ENCODE measurements around the gene PHPT1. TPM values are rescaled to one million over a fixed set of nuclear protein-coding genes. Genes with fewer than 3 reads are reported as not detected.
A peak's percentile ranks its signal among the peaks of the same experiment; 100 is the strongest.

Gene PHPT1
- total and polyA plus RNA-seq, 11 donors = 225 to 717 (median 266) TPM

GRCh38 chr9:136806067-136806466 is 43.1 kb upstream of the PHPT1 start:
- peaks cover 13 to 47% (median 35%) of the 10 kb centered on the region in 12 donors for H3K4me1 ChIP-seq
- H3K9me3 ChIP-seq = no peaks in the 10 kb centered on the region
- TF ChIP-seq POLR2A (IDR thresholded peaks at IDR 0.05) (no peak), CTCF (IDR thresholded peaks at IDR 0.05) (no peak)
- H3K27me3 ChIP-seq = peaks cover 0 to 15% (median 8%) of the 10 kb centered on the region in 9 donors
- 85 to 96% (median 94%) methylated on average over 3 to 10 of the region's 10 CpGs for WGBS, 4 donors
- peaks cover 0 to 16% (median 7%) of the 10 kb centered on the region in 9 donors for H3K36me3 ChIP-seq
- H3K4me3 ChIP-seq = peak overlapping the region in 1 of 12 donors; percentile 96
- DNase-seq (peak in 1 of 5 donors; percentile 26), ATAC-seq (no peak)
- no peak overlapping the region for H3K27ac ChIP-seq
- intact Hi-C loops (cut with DNase I) = no loop called here

- no peaks in the 10 kb centered on the region for H3K9me3 ChIP-seq
- 71 to 81% (median 79%) methylated on average over 25 of the region's 25 CpGs for WGBS, 4 donors
- H3K4me3 ChIP-seq = peak overlapping the region; percentile 39 to 100 (median 94)
- intact Hi-C loops (cut with DNase I) = no loop called here
- peak in 1 of 4 donors; percentile 4 for ATAC-seq
- peak overlapping the region in 9 of 12 donors; percentile 89 to 96 (median 93) for H3K27ac ChIP-seq
- peaks cover 0 to 20% (median 9%) of the 10 kb centered on the region in 9 donors for H3K36me3 ChIP-seq
- peaks cover 0 to 9% (median 6%) of the 10 kb centered on the region in 9 donors for H3K27me3 ChIP-seq
- H3K4me1 ChIP-seq = peaks cover 13 to 45% (median 33%) of the 10 kb centered on the region in 12 donors
- TF ChIP-seq POLR2A (IDR thresholded peaks at IDR 0.05) (no peak), CTCF (IDR thresholded peaks at IDR 0.05) (no peak)
- peak in 1 of 5 donors; percentile 26 for DNase-seq
These were observed 42.5 kb upstream of the PHPT1 start for GRCh38 chr9:136806631-136807201.

- intact Hi-C loops (cut with DNase I) = no loop called here
- WGBS, 4 donors = 1% methylated on average over 38 to 96 of the region's 96 CpGs
- DNase-seq = peak; percentile 81 to 92 (median 83)
- Histone ChIP-seq H3K27me3 (peaks cover 0 to 1% (median 0%) of the 10 kb centered on the region in 9 donors), H3K4me1 (peaks cover 13 to 45% (median 33%) of the 10 kb centered on the region in 12 donors), H3K27ac (peak within 1 kb of the TSS; percentile 64 to 96 (median 92)), H3K36me3 (peaks cover 0 to 24% (median 10%) of the 10 kb centered on the region in 9 donors), H3K9me3 (no peaks in the 10 kb centered on the region), H3K4me3 (peak within 1 kb of the TSS; percentile 80 to 100 (median 94))
- TF ChIP-seq CTCF (IDR thresholded peaks at IDR 0.05) (no peak), POLR2A (IDR thresholded peaks at IDR 0.05) (peak in 1 of 2 donors; percentile 73)
- peak; percentile 62 to 94 (median 88) for ATAC-seq
These were observed 41.7 kb upstream of the PHPT1 start, which contains the start of gene RABL6 for GRCh38 chr9:136807281-136808074. Gene RABL6, plus strand, starts transcription at chr9:136807948. Its CDS starts 249 bp downstream, at chr9:136808197.
